Smooth muscle cell (in vitro differentiated cells): Measurements from ENCODE around the gene PRCP. TPM values are rescaled to one million over a fixed set of nuclear protein-coding genes. Genes with fewer than 3 reads are reported as not detected.

Experiments
- DNase-seq: peaks from one replicate; lab custom pipeline; 2025; ENCODE audit not compliant: unreplicated experiment; lab: John Stamatoyannopoulos, UW
- H2AFZ ChIP-seq: fragments of 200-600 bp; sonication (generic); 2 replicates; pipeline ENCODE4 v1.6.0; 2016; ENCODE audit warnings: antibody characterized with exemption, low read depth, mild to moderate bottlenecking
- H3F3A ChIP-seq: fragments of 200-600 bp; sonication (generic); 2 replicates; pipeline ENCODE4 v1.6.0; 2017; ENCODE audit warnings: antibody characterized with exemption, low read depth
- H3K27ac ChIP-seq: fragments of 200-600 bp; sonication (generic); 2 replicates; pipeline ENCODE4 v1.5.1; 2016; ENCODE audit warnings: low read depth, mild to moderate bottlenecking
- H3K27me3 ChIP-seq: fragments of 200-600 bp; sonication (generic); 2 replicates; pipeline ENCODE4 v1.6.1; 2016; ENCODE audit warnings: low read depth, mild to moderate bottlenecking
- H3K36me3 ChIP-seq: fragments of 200-600 bp; sonication (generic); 2 replicates; pipeline ENCODE4 v1.5.1; 2016; ENCODE audit warnings: low read depth
- H3K4me1 ChIP-seq: fragments of 200-600 bp; sonication (generic); 2 replicates; pipeline ENCODE4 v1.5.1; 2016; ENCODE audit warnings: low read depth
- H3K4me2 ChIP-seq: fragments of 200-600 bp; sonication (generic); 2 replicates; pipeline ENCODE4 v1.6.0; 2016; ENCODE audit warnings: mild to moderate bottlenecking
- H3K4me3 ChIP-seq: fragments of 200-600 bp; sonication (generic); 2 replicates; pipeline ENCODE4 v1.5.1; 2016; ENCODE audit warnings: mild to moderate bottlenecking
- H3K79me2 ChIP-seq: fragments of 200-600 bp; sonication (generic); 2 replicates; pipeline ENCODE4 v1.6.0; 2016; ENCODE audit warnings: low read depth, mild to moderate bottlenecking
- H3K9ac ChIP-seq: fragments of 200-600 bp; sonication (generic); 2 replicates; pipeline ENCODE4 v1.6.0; 2016; ENCODE audit warnings: low read depth
- H3K9me3 ChIP-seq: fragments of 200-600 bp; sonication (generic); replicated peaks from 2 replicates; pipeline ENCODE4 v1.5.1; 2016; ENCODE audit warnings: low read depth
- H4K20me1 ChIP-seq: fragments of 200-600 bp; sonication (generic); 2 replicates; pipeline ENCODE4 v1.6.0; 2016; ENCODE audit warnings: low read depth
- CTCF ChIP-seq: fragments of 200-600 bp; sonication (generic); IDR thresholded peaks from 2 replicates; pipeline ENCODE4 v1.5.1; 2017; ENCODE audit warnings: borderline replicate concordance, mild to moderate bottlenecking, antibody characterized with exemption; ENCODE audit not compliant: insufficient read depth, poor library complexity, severe bottlenecking
- WGBS: methylation state at CpG from one replicate; pipeline ENCODE4 v1.1.7; 2016; ENCODE audit warnings: low lambda C conversion rate; 5-methylcytosine and 5-hydroxymethylcytosine counted together
- polyA plus RNA-seq: library from polyadenylated mRNA; unstranded; fragments of >200 nt; fragmentation: Nextera tagmentation; extraction: Ambion mirVana; gene quantifications from 2 replicates; pipeline ENCODE4 v1.2.1, GENCODE V29; 2016
- total RNA-seq: library from RNA; depleted of rRNA; stranded (reverse); fragments of >200 nt; gene quantifications from 2 replicates; pipeline ENCODE4 v1.2.3, GENCODE V29; 2014

Gene PRCP
- total and polyA plus RNA-seq, 2 experiments from 2014 or later: 78.8 to 84.0 TPM

DNA sequence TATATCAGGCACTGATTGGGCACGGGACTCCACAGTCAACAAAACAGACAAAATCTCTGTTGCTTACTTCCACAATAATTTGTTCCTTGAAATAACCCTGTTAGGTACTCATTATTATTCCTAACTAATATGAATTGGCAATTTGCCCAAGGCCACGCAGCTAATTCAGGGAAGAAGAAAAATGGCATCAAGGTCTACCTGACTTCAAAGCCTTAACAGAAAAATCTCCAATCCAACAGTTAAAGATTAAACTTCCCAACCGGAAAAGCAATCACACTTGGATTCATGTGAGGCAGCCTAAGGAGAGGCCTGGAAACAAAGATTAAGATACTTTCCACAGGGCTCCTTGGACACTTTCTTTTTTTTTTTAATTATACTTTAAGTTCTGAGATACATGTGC, 68.9 kb downstream of the PRCP start:
- WGBS: 96% methylated on average over 3 of the region's 3 CpGs
- Histone ChIP-seq H3K4me1 (no peaks in the 10 kb centered on the region), H3K27ac (no peak overlapping the region), H3K4me2 (no peak overlapping the region), H4K20me1 (no peaks in the 10 kb centered on the region), H2AFZ (no peak overlapping the region), H3K79me2 (no peaks in the 10 kb centered on the region), H3K27me3 (no peaks in the 10 kb centered on the region), H3K4me3 (no peak overlapping the region), H3K36me3 (no peaks in the 10 kb centered on the region), H3K9ac (no peak overlapping the region), H3F3A (no peaks in the 10 kb centered on the region), H3K9me3 (no peaks in the 10 kb centered on the region)
- TF ChIP-seq CTCF: no peak
- DNase-seq: no peak

GRCh38 chr11:82830746-82831145, 69.5 kb downstream of the PRCP start:
- no peaks in the 10 kb centered on the region for H3F3A ChIP-seq
- no peaks in the 10 kb centered on the region for H3K9me3 ChIP-seq
- no peaks in the 10 kb centered on the region for H4K20me1 ChIP-seq
- H3K79me2 ChIP-seq: no peaks in the 10 kb centered on the region
- no peak overlapping the region for H3K4me3 ChIP-seq
- H3K27ac ChIP-seq: no peak overlapping the region
- no peak overlapping the region for H3K9ac ChIP-seq
- no peaks in the 10 kb centered on the region for H3K4me1 ChIP-seq
- DNase-seq: no peak
- TF ChIP-seq CTCF: no peak
- H3K36me3 ChIP-seq: no peaks in the 10 kb centered on the region
- no peak overlapping the region for H2AFZ ChIP-seq
- 96% methylated on average over 1 of the region's 1 CpG for WGBS
- H3K27me3 ChIP-seq: no peaks in the 10 kb centered on the region
- no peak overlapping the region for H3K4me2 ChIP-seq

- no peak overlapping the region for H3K9ac ChIP-seq
- H3K4me1 ChIP-seq: no peaks in the 10 kb centered on the region
- no peak overlapping the region for H3K27ac ChIP-seq
- H3K79me2 ChIP-seq: no peaks in the 10 kb centered on the region
- no peaks in the 10 kb centered on the region for H3K27me3 ChIP-seq
- H3K4me2 ChIP-seq: no peak overlapping the region
- no peak overlapping the region for H2AFZ ChIP-seq
- TF ChIP-seq CTCF: no peak
- 73% methylated on average over 1 of the region's 1 CpG for WGBS
- DNase-seq: no peak
- no peaks in the 10 kb centered on the region for H3K9me3 ChIP-seq
- H4K20me1 ChIP-seq: no peaks in the 10 kb centered on the region
- H3K4me3 ChIP-seq: no peak overlapping the region
- no peaks in the 10 kb centered on the region for H3K36me3 ChIP-seq
- H3F3A ChIP-seq: no peaks in the 10 kb centered on the region
These were observed 71.1 kb downstream of the PRCP start for GRCh38 chr11:82829101-82829500.

GRCh38 chr11:82828472-82828871, 71.8 kb downstream of the PRCP start:
- H3K4me1 ChIP-seq: no peaks in the 10 kb centered on the region
- no peak overlapping the region for H2AFZ ChIP-seq
- no peak overlapping the region for H3K4me3 ChIP-seq
- no peak overlapping the region for H3K9ac ChIP-seq
- 96% methylated on average over 1 of the region's 1 CpG for whole genome bisulfite sequencing
- H3K4me2 ChIP-seq: no peak overlapping the region
- no peak overlapping the region for H3K27ac ChIP-seq
- TF ChIP-seq CTCF: no peak
- no peaks in the 10 kb centered on the region for H3K9me3 ChIP-seq
- no peaks in the 10 kb centered on the region for H3K36me3 ChIP-seq
- no peaks in the 10 kb centered on the region for H3K27me3 ChIP-seq
- H3F3A ChIP-seq: no peaks in the 10 kb centered on the region
- H4K20me1 ChIP-seq: no peaks in the 10 kb centered on the region
- no peaks in the 10 kb centered on the region for H3K79me2 ChIP-seq
- no peak for DNase-seq
